NCI-H226 (cell line): Measurements from ENCODE around the gene RASA1.
"Not testable (repeated sequence)": the region's sequence is repeated elsewhere in the genome, so short reads cannot be mapped to it uniquely, and the experiment has no call there.

Experiments used
- DNase-seq: peaks from one replicate; pipeline ENCODE4 v3.0.0-alpha.2; 2015

Gene RASA1

DNA sequence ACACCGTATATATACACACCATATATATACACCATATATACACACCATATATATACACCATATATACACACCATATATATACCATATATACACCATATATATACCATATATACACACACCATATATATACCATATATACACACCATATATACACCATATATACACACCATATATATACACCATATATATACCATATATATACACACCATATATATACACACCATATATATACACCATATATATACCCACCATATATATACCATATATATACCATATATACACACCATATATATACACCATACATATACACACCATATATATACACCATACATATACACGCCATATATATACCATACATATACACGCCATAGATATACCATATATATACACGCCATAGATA lies 19.6 kb downstream of the RASA1 start:
- not testable (repeated sequence) for DNase-seq

DNA sequence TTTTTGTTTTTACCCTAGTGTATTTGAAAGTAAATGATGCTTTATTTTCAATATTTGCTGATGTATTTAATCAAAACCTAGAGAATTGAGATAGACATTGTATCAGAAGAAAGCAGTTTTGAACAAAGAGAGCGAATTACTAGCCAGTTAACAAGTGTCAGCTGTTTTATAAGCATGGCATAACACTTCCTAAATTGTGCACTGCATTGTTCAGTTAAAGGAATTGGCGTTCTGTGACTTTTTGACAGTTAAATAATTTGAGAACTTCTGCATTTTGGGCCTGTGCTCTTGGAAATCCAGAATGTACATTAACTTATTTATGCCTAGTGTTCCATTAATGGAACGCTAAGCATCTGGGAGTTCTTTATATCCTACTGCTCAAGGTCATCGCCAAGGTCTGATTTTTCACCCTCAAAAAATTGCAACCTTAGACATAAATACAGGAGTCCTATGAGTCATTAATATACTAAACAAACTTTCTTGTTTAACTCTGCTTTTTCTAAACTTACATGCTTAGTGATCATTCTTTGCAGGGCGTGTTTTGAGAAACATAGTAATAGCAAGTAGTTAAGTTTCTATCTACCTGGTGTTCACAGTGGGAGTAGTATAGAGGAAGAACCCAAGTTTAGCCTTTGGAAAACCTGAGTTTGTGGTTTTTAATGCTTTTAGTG lies 31.1 kb downstream of the RASA1 start:
- no peak for DNase-seq

DNA sequence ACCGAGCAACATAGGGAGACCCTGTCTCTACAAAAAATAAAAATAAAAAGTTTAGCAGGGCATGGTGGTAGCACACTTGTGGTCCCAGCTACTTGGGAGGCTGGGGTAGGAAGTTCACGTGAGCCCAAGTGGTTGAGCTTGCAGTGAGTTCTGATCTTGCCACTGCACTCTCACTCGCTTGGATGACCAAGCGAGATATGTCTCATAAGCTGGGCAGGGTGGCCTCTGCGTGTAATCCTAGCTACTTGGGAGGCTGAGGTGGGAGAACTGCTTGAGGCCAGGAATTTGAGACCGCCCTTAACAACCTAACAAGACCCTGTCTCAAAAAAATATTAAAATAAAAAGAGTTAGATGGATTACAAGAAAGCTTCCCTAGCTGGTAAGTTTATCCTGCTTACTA lies 32.5 kb downstream of the RASA1 start:
- no peak for DNase-seq

DNA sequence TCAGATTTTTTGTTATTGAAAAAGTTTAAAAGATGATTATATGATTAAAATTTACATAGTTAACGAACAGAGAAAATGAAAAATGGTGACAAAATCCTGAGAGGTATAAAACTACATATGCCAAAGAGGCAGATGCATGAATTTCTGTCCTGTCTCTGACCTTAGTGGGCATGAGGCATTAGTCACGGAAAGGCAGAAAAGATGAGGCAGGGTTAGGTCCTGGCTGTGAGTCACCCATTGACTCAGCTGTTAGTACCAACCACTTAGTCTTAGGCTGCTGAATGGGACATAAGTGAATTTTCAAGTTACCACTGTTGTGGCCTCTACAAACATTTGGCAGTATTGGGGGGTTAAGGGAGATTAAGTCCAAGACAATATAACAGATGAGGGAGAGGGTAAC lies 33.1 kb downstream of the RASA1 start:
- DNase-seq: peak; percentile 95

DNA sequence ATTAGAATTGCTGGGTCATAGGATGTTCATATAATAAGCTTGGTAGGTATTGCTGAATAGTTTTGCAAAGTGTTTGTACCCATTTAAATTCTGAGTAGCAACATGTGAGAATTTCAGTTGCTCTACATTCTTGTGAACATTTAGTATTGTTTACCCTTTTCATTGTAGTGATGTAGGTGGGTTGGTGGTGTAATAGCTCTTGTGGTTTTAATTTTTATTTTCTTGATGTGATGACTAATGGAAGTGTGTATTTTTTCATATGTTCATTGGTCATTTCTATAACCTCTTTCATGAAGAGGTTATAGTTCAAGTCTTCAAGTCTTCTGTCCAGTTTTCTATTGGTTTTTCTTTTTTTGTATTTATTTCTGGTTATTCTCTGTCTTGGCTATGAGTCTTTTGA lies 34.4 kb downstream of the RASA1 start:
- DNase-seq: peak; percentile 39

DNA sequence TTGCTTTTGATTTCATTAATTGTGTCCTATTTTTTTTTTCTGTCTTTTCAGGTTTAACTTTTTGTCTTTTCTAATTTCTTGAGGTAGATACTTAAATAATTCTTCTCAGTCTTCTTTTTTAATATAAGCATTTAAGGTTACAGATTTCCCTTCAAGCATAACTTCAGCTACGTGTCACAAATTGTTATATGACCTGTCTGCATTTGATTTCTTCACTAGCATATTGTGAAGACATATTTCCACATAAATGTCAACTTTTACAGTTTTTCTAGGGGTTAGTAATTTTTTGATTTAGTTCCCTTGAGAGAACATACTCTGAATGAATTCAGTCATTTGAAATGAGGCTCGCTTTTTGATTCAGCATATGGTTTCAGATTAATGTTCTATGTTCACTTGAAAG lies 35.6 kb downstream of the RASA1 start:
- no peak for DNase-seq

DNA sequence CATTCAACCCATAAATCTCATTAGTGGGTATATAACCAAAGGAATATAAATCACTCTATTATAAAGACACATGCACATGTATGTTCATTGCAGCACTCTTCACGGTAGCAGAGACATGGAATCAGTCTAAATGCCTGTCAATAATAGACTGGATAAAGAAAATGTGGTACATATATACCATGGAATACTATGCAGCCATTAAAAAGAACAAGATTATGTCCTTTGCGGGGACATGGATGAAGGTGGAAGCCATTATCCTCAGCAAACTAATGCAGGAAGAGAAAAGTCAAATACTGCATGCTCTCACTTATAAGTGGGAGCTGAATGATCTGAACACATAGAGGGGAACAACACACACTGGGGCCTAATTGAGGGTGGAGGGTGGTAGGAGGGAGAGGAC lies 38.4 kb downstream of the RASA1 start:
- DNase-seq: not testable (repeated sequence)

DNA sequence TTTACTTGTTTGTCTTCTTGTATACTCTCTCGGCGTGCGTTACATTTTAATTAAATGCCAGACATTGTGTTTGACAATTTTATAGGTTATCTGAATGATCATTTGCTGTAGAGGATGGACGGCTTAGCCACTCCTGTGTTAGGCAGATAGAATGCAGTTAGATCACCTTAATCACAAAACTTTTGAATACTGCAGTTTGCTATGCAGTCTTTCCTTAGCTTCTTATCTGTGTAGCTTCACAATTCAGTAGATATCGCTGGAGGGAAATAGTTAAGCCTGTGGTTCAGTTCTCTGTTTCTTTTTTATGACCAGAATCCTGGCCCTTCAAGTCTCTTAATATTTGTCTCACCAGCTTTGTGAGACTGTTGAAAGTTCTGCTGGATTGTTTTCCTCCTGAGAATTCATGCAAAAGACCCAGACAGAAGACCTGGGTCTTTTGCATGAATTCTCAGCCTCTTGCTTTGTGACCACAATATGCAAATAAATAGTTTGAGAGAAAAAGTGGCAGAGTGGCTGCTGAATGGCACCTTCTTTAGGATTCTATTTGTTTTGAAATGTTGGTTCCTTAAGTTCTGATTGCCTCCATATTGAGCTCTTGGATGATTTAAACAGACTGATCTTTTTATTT lies 40.2 kb downstream of the RASA1 start:
- DNase-seq: no peak

DNA sequence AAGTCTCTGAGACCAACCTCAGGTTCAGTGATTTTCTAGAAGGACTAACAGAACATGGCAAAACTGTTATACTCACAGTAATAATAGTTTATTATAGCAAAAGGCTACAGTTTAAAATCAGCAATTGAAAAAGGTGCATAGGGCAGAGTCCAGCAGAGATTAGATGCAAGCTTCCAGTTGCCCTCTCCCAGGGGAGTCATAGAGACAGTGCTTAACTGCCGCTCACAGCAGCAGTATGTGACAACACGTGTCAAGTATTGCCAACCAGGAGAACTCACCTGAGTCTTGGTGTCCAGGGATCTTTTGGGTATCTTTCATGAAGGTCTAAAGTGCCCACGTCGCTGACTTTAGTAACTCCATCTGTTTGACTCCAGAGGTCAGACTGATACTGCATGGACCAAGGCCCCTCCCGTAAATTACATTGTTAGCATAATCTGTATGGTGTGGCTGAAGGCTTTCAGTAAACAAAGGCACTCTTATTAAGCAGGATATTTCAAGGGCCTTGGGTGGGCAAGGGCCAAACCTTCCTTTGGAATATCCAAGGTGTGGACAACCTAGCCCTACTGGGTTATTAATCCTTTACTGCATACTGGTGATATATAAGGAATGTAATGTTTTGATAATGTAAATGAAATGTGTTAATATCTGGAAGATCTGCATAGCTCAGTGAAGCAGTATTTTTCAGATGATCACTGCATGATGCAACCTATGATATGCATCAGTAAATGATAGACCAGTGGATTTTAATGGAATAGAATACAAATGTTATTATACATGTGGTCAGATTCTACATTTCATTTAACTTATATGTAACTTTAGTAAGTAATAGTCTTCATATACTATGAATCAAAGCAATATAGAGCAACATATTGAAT lies 44.0 kb downstream of the RASA1 start:
- DNase-seq: no peak

DNA sequence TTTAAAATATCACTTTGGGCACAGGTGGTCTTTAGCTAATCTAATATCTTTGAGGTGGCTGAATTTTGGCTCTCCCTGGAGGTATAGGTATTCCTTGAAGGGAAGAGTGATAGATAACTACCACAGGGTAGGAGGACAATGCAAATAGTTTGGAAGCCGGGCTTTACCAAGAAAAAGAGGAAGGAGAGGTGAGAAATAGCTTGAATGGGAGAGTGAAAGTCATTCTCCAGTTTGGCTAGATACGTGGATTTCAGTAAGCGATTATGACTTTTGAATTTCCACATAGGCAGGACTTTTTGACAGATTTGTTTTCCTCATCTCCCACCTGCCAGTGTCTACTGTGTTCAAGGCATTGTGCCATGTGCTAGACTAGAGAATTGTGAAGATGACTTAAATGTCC lies 45.5 kb downstream of the RASA1 start:
- no peak for DNase-seq

DNA sequence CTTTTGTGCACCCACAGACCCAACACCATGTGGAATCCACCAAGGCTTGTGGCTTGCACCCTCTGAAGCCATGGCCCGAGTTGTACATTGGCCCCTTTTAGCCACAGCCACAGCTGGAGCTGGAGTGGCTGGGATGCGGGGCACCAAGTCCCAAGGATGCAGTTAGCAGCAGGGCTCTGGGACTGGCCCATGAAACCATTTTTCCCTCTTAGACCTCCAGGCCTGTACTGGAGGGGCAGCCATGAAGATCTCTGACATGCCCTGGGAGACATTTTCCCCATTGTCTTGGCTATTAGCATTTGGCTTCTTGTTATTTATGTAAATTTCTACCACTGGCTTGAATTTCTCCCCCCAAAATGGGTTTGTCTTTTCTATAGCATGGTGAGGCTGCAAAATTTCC lies 51.8 kb downstream of the RASA1 start:
- no peak for DNase-seq

DNA sequence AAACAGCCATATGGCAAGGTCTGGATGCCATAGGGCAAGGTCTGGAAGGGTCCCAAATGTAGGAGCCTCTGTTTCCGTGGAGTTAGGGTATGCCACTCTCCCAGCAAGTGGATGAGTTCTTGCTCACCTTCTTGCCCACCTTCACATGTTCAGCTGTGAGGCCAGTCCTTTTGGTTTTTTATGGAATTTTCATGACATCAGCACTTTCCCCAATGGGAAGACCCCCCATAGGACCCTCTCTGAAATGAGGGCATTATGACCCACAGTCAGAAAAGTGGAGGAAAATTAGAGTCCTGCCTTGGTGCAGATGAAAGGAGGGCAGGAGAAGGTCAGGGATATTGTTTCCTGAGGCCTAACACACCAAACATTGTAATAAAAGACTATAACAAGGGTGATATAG lies 53.9 kb downstream of the RASA1 start:
- DNase-seq: no peak

DNA sequence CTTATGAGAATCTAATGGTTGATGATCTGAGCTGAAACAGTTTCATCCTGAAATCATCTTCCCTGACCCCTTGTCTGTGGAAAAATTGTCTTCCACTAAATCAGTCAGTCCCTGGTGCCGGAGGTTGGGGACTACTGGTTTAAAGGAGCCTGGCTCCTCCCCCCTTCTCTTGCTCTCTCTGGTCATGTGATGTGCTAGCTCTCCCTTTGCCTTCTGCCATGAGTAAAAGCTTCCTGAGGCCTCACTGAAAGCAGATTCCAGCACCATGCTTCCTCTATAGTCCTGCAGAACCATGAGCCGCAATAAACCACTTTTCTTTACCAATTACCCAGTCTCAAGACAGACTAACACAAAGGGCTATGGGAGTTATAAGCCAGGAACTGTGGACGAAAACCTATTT lies 54.7 kb downstream of the RASA1 start:
- no peak for DNase-seq

DNA sequence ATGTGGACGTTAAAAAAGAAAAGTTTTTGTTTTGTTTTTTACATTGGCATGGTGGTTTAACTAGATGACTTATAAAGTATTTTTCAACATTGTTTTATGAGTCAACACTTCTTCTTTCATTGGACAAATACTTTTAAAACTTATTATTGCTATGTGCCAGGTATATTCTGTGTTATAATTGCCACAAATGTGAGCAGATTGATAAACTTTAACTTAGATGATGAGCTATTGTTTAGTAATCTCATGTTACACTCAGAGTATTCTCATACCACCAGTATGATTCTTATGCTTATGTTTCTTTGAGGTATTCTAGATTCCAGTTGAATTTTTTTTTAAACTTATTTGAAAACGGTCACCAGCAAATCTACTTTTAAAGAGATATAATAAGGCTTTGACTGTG lies 60.3 kb downstream of the RASA1 start:
- no peak for DNase-seq

DNA sequence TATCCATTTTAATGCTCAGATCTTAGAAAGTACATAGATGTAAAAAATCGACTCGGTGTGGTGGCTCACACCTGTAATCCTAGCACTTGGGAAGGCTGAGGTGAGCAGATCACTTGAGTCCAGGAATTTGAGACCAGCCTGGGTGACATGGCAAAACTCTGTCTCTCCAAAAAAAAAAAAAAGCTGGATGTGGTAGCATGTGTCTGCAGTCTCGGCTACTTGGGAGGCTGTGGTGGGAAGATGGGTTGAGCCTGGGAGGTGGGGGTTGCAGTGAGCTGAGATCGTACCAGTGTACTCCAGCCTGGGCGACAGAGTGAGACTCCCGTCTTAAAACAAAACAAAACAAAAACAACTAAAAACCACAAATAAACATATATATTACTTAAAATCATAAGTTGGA lies 61.4 kb downstream of the RASA1 start:
- DNase-seq: no peak

DNA sequence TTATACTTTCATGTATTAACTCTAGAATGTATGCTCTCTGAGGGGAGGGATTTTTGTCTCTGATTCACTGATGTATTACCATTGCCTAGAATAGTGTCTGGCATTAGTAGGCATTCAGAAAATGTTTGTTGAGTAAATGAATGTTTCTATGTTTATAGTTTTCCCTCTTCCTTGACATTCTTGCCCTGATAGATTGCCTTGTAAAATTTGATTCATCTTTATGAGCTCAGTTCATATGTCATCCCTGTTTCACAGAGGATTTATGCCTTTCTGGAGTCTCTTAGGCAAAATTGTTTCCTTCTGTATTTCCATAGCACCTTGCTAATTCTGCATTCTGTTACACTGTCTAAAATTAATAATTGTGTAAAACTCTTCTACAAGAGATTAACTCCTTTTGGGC lies 72.3 kb downstream of the RASA1 start:
- DNase-seq: no peak

DNA sequence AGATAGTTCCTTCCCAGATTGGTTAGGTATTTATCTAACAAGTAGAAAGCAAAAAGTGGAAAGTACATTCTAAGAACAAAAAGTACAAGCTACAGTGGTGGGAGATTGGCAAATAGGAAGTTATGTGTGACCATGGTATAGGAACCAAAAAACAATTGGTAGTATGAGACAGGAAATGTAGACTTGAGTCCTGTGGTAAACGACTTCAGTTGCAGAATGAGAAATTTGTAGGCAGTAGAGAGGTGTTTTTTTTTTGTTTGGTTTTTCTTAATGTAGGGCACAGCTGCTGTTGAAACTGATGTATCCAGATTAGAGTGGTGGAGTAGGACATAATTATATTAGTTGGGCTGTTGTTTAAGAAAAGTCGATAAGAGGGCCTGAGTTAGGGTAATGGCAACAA lies 73.0 kb downstream of the RASA1 start:
- DNase-seq: no peak

DNA sequence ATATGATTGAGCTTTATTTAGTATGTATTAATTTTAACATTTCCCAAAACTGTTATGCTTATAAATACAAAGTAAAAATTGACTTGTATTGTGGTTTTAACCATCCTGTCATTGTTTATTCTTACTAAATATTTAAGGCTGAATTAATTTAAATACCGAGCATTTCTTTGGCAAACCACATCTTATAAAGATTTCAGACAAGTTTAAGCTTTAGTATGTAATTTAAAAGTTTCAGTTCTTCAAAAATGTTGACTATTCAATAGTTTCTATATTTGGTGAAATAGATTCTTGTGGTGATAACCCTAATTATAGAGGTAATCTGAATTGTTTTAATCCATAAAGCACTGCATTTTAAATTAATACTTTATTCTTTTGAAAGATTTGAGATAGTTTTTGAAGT lies 79.6 kb downstream of the RASA1 start:
- no peak for DNase-seq

DNA sequence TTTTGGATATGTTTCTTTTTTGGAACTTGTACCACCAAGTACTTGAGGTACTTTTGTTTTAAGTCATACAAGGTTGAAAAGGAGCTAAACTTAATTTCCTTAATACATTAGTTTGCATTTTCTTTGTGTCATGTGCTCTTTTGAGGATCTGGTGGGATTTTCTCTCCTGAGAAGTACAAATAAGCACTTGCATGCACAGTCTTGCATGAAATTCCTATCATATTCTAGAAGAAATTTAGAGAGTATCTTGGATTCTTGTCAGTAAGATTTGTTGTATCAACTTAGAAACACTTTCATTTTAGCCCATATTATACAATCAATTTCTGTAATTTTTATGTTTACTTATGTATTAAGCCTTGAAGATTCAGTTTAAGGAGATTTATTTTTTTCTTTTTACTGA lies 80.2 kb downstream of the RASA1 start:
- no peak for DNase-seq

DNA sequence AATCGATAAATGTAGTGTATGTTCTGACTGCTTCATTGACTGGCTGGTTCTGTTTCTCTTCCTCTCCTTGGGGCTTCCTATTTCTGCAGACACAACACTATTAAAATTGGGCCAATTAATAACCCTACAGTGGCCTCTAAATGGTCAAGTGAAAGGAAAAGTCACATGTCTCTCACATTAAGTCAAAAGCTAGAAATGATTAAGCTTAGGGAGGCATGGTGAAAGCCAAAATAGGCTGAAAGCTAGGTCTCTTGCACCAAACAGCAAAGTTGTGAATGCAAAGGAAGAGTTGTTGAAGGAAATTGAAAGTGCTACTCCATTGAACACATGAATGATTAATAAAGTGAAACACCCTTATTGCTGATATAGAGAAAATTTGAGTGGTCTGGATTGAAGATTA lies 86.8 kb downstream of the RASA1 start:
- DNase-seq: no peak

DNA sequence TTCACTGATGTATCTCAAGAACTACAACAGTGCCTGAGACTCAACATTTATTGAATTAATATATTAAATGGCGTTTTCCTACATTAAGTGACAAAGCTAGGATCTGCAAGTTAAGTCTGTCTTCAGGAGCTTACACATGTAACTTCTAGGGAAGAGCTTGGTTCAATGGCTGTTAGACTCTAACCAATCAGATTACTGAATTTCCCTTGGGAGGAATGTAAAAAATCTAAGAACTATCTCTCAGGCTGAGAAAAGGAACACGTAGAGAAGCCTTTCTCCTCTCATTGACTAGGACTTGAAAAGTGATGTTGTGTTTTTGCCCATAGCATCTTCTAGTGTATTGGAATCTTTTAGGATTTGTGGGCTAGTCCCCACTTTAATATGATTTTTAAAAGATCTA lies 91.4 kb downstream of the RASA1 start:
- DNase-seq: no peak

DNA sequence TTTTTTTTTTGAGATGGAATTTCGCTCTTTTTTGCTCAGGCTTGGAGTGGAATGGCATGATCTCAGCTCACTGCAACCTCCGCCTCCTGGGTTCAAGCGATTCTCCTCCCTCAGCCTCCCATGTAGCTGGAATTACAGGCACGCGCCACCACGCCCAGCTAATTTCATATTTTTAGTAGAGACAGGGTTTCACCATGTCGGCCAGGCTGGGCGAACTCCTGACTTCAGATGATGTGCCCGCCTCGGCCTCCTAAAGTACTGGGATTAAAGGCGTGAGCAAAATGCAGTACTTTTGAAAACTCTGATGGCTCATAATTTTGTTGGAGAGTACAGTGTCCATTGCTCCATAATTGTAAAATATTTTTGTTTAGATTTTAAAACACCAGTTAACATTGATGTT lies 92.4 kb downstream of the RASA1 start:
- no peak for DNase-seq

DNA sequence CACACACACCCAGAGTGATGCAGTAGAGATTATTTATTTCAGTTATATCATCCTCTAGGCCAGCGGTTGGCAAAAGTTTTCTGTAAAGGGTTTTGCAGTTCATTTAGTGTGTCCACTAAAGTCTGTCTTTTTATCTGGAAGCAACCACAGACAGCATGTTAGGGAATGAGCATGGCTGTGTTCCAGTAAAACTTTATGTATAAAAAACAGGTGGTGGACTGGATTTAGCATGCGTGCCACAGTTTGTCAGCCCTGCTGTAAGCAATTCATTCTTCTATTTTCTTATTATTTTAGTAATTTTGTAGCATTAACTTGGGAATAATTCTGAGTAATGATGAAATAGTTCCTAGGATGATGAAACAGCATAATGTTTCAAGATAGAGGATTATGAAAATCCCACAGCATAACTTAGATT lies 93.4 kb downstream of the RASA1 start:
- no peak for DNase-seq

DNA sequence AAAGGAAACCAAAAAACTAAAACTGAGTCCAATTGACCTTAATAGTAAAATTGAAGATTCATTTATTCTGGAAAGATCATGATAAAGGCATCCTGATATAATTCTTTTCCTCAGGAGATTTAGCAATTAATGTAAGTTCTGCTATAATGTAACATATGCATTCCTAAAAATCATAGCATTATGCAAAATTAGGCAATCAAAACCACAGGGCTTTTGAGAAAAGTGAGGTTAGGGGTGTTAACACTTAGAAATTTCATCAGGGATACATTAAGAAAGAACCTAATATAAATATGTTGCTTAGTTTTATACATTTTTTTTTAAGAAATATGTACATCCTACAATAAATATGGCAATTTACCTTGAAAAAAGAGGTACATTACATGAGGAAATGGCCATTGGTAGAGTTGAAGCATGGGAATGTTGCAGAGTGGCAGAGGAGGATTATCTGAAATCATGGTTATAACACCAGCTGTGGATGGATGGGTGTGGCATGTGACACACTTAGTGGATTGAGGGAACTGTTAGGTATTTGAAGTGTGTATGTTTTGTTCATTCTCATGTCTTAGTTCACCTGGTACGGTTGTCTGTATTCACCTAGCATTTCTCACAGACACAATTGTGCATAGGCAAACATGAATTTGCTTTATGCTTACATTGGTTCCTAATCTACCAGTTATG lies 94.0 kb downstream of the RASA1 start:
- no peak for DNase-seq
